Vagina (tissue), 2 donors: ENCODE results near the gene PMEL.

Source experiments
- CTCF ChIP-seq, 3 experiments: fragments of 450-650 bp in 2 of 3; fragments of 200-600 bp in 1 of 3; sonication (generic) in 1 of 3; IDR thresholded peaks; one replicate each; pipeline ENCODE4 v1.5.1; 2017 to 2019; ENCODE audit warnings: antibody characterized with exemption in 3 of 3, mild to moderate bottlenecking in 2 of 3, moderate library complexity in 2 of 3
- POLR2A ChIP-seq, 2 donors: fragments of 450-650 bp; IDR thresholded peaks; one replicate each; pipeline ENCODE4 v1.6.1; 2017; ENCODE audit warnings: antibody characterized with exemption in 2 of 2, mild to moderate bottlenecking in 2 of 2, moderate library complexity in 2 of 2

DNA sequence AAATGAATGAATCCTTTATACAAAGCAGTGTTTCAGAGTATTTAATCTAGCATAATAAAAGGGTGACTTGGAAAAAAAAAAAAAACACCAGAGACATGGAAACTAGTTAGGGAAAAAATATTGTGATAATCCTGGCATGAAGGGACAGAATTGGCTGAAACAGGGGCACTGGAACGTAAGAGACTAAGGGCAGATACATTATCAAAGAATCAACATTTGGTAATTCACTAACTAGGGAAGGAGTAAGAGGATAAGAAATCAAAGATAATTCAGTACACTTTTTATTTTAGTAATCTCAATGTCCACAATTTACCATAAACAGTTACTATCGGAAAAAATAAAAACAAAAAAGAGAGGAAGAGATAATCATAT, 56.3 kb downstream of the PMEL start:
- TF ChIP-seq POLR2A (IDR thresholded peaks at IDR 0.05) (no peak), CTCF (IDR thresholded peaks at IDR 0.05) (no peak)
